Upper lobe of left lung (tissue), 4 donors: ENCODE measurements around the gene GNAZ.

Experiments used
- EP300 ChIP-seq, 4 donors: sonication (generic); formaldehyde crosslinking; IDR thresholded peaks; one replicate each; pipeline ENCODE4 v1.5.1; 2017; ENCODE audit warnings: antibody characterized with exemption in 4 of 4, control low read depth in 2 of 4
- POLR2AphosphoS5 ChIP-seq, 2 donors: sonication (generic); formaldehyde crosslinking; IDR thresholded peaks; one replicate each; pipeline ENCODE4 v1.5.1; 2017; ENCODE audit warnings: antibody characterized with exemption in 2 of 2
- TF ChIP-seq, protein P1 (sequence below), 6 experiments: fragments of 450-650 bp in 4 of 6; fragments of 200-600 bp in 2 of 6; sonication (generic) in 2 of 6; IDR thresholded peaks; one replicate each; pipeline ENCODE4 v1.5.1; 2016 to 2019; ENCODE audit warnings: antibody characterized with exemption in 6 of 6

DNA sequence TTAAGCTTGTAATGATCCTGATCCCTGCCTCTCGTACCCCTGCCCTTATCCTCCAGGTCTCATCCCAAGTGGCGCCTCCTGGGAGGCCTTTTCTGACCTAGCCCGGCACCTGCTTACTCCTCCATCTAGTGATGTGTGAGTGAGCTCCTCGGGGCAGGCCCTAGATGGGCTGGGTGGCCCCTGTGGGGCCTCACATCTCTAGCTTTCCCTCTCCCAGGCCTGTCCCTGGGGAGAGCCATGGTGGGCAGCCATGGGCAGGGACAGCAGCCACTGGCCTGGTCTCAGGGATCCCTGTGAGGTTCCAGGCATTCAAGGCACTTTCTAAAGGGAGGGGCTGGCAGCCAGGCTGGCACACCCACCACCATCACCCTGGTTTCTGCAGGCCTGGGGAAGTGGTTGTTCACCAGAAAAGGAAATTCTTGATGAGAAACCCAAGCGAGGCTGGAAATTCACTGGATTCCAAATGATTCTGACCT, 27.9 kb downstream of the GNAZ start:
- TF ChIP-seq, protein P1, sequence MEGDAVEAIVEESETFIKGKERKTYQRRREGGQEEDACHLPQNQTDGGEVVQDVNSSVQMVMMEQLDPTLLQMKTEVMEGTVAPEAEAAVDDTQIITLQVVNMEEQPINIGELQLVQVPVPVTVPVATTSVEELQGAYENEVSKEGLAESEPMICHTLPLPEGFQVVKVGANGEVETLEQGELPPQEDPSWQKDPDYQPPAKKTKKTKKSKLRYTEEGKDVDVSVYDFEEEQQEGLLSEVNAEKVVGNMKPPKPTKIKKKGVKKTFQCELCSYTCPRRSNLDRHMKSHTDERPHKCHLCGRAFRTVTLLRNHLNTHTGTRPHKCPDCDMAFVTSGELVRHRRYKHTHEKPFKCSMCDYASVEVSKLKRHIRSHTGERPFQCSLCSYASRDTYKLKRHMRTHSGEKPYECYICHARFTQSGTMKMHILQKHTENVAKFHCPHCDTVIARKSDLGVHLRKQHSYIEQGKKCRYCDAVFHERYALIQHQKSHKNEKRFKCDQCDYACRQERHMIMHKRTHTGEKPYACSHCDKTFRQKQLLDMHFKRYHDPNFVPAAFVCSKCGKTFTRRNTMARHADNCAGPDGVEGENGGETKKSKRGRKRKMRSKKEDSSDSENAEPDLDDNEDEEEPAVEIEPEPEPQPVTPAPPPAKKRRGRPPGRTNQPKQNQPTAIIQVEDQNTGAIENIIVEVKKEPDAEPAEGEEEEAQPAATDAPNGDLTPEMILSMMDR (IDR thresholded peaks at IDR 0.05): no peak
- TF ChIP-seq POLR2AphosphoS5 (IDR thresholded peaks at IDR 0.05) (no peak), EP300 (IDR thresholded peaks at IDR 0.05) (no peak)
